ENCODE measurements around the gene TOLLIP. TPM values are rescaled to one million over a fixed set of nuclear protein-coding genes. Genes with fewer than 3 reads are reported as not detected.
"Not testable (repeated sequence)": the region's sequence is repeated elsewhere in the genome, so short reads cannot be mapped to it uniquely, and the experiment has no call there.

Gene TOLLIP
- total and polyA plus RNA-seq, 9 of the 15 experiments (the other 6 are each of a cell fraction or from before 2014, with no cell fraction given), result 0.23 to 22.8 (median 7.1) TPM

- in situ Hi-C loops (cut with MboI); H3K9ac ChIP-seq (ENCODE audit: insufficient read depth in 1 of 2, low read depth in 2 of 2, low read length in 2 of 2); H3K36me3 ChIP-seq (ENCODE audit: control insufficient read depth, insufficient read depth, low read length); FAIRE-seq; BruUV-seq (replicated peaks); POLR2A ChIA-PET; H3K79me2 ChIP-seq (ENCODE audit: control insufficient read depth, insufficient read depth, low read length); H2AFZ ChIP-seq (ENCODE audit: low read depth, low read length); H4K20me1 ChIP-seq (replicated peaks; ENCODE audit: control insufficient read depth, insufficient read depth, low read length); H3K9me1 ChIP-seq (ENCODE audit: control insufficient read depth, insufficient read depth, low read length); CTCF ChIA-PET (ENCODE audit: low intra/inter-chr PET ratio); H3K9me3 ChIP-seq (replicated peaks; ENCODE audit: control insufficient read depth, insufficient read depth, low read depth, low read length); H3K4me3 ChIP-seq; DNase-seq (ENCODE audit: extremely low read depth in 1 of 4, low spot score in 3 of 4); intact Hi-C loops (cut with micrococcal nuclease); ATAC-seq; H3K4me2 ChIP-seq (ENCODE audit: insufficient read depth, low read length); H3K27ac ChIP-seq (ENCODE audit: extremely low read depth, low read depth, low read length): not testable (repeated sequence)
- peaks cover 0 to 19% of the 10 kb centered on the region in 2 experiments; a peak in 2 of 5 replicates for H3K4me1 ChIP-seq (replicated peaks in 1 of 2; ENCODE audit: control insufficient read depth in 2 of 2, insufficient read depth in 2 of 2, low read length in 2 of 2)
- WGBS (ENCODE audit: insufficient coverage, low coverage, missing lambda C conversion rate), result 4% methylated on average over 15 of the region's 18 CpGs
- TF ChIP-seq ZNF316 (IDR thresholded peaks at IDR 0.05), result peak; percentile 37; the same call in 1 of the 2 replicates
- peak; percentile 14; the same call in 1 of the 2 replicates for TF ChIP-seq C11orf30 (IDR thresholded peaks at IDR 0.05; ENCODE audit: low read depth)
- H3K27me3 ChIP-seq (ENCODE audit: control insufficient read depth in 2 of 2, insufficient read depth in 2 of 2, low read length in 2 of 2), result peaks cover 32 to 71% of the 10 kb centered on the region in 2 experiments; a peak in 4 of 5 replicates
These were observed 38.1 kb upstream of the TOLLIP start for GRCh38 chr11:1347411-1347999.

DNA sequence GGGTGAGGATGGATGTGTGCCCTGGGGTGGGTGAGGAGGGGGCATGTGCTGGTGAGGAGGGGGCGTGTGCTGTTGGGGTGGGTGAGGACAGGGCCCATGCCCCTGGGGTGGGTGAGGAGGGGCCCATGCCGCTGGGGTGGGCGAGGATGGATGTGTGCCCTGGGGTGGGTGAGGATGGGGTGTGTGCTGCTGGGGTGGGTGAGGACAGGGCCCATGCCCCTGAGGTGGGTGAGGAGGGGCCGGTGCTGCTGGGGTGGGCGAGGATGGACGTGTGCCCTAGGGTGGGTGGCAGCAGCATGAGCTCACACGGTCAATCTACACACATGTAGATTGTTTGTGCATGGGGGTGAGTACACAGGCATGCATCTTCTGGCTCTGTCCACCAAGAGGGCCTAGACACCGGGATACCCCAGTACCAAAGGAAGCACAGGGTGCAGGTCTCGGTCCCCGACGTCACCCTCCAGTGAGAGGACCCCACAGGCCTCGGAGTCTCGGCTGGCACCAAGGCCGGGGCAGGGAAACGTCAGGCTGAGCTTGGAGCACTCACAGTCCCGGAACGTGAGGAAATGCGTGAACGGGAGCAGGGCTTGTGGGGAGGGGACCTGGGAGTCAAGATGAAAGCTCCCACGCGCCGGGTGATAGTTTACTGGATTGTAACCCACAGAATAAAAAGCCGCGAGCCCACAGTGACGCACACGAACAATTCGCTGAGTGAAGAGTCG lies 37.4 kb upstream of the TOLLIP start:
- no peak overlapping the region for H3K27ac ChIP-seq (ENCODE audit: extremely low read depth, low read depth, low read length)
- peaks cover 5% of the 10 kb centered on the region; the same call in 1 of the 2 replicates for H4K20me1 ChIP-seq (replicated peaks; ENCODE audit: control insufficient read depth, insufficient read depth, low read length)
- no peaks in the 10 kb centered on the region for H3K79me2 ChIP-seq (ENCODE audit: control insufficient read depth, insufficient read depth, low read length)
- in situ Hi-C loops (cut with MboI) (no loop called here), intact Hi-C loops (cut with micrococcal nuclease) (no loop called here)
- no peak overlapping the region for H3K4me2 ChIP-seq (ENCODE audit: insufficient read depth, low read length)
- H3K9me3 ChIP-seq (replicated peaks; ENCODE audit: control insufficient read depth, insufficient read depth, low read depth, low read length), result no peaks in the 10 kb centered on the region
- ATAC-seq, result no peak
- TF ChIP-seq ZSCAN32 (CRISPR knock-in tag; IDR thresholded peaks at IDR 0.05), result no peak
- no peak overlapping the region for H3K4me3 ChIP-seq
- H2AFZ ChIP-seq (ENCODE audit: low read depth, low read length), result no peak overlapping the region
- no peaks in the 10 kb centered on the region for H3K36me3 ChIP-seq (ENCODE audit: control insufficient read depth, insufficient read depth, low read length)
- ChIA-PET POLR2A (no interaction called here), CTCF (ENCODE audit: low intra/inter-chr PET ratio) (no interaction called here)
- DNase-seq (ENCODE audit: extremely low read depth in 1 of 4, low spot score in 3 of 4), result no peak
- WGBS (ENCODE audit: insufficient coverage, low coverage, missing lambda C conversion rate), result 4% methylated on average over 22 of the region's 28 CpGs
- no TSS peak for BruUV-seq (replicated peaks)
- H3K4me1 ChIP-seq (replicated peaks in 1 of 2; ENCODE audit: control insufficient read depth in 2 of 2, insufficient read depth in 2 of 2, low read length in 2 of 2), result peaks cover 0 to 19% of the 10 kb centered on the region in 2 experiments; a peak in 2 of 5 replicates
- no peaks in the 10 kb centered on the region for H3K9me1 ChIP-seq (ENCODE audit: control insufficient read depth, insufficient read depth, low read length)
- no peak for FAIRE-seq
- H3K27me3 ChIP-seq (ENCODE audit: control insufficient read depth in 2 of 2, insufficient read depth in 2 of 2, low read length in 2 of 2), result peaks cover 32 to 71% of the 10 kb centered on the region in 2 experiments
- no peak overlapping the region for H3K9ac ChIP-seq (ENCODE audit: insufficient read depth in 1 of 2, low read depth in 2 of 2, low read length in 2 of 2)

Measured in K562 (cell line).